Left lobe of liver (tissue), 2 donors: ENCODE results near the gene SEMA7A. TPM values are rescaled to one million over a fixed set of nuclear protein-coding genes. Genes with fewer than 3 reads are reported as not detected.
A peak's percentile ranks its signal among the peaks of the same experiment; 100 is the strongest.

Experiments used
- ATAC-seq: fragments of 200-7000 bp; cut with Tn5 transposase; one replicate; pipeline ENCODE4 v1.9.1; 2020; ENCODE audit warnings: mild to moderate bottlenecking, moderate library complexity
- DNase-seq: peaks from one replicate; pipeline ENCODE4 v3.0.0-alpha.2; 2020; ENCODE audit warnings: low spot score
- total RNA-seq: library from RNA; stranded (reverse); gene quantifications from one replicate; pipeline ENCODE4 v1.2.1, GENCODE V29; 2021
- donor health status: DM: no; HTN: no; CAD: no; lungs with moderate emphysema.
- donor health status: DM: no; HTN: yes; CAD: no.

SEMA7A gene
- total RNA-seq, 1 donor from 2014 or later = 0.53 TPM

- no peak for DNase-seq
These were observed 2.6 kb downstream of the SEMA7A start for GRCh38 chr15:74431116-74431515.

GRCh38 chr15:74430510-74430951, 3.2 kb downstream of the SEMA7A start:
- DNase-seq (no peak), ATAC-seq (no peak)

More at GRCh38 chr15:74431116-74431515, 2.6 kb downstream of the SEMA7A start:
- ATAC-seq = no peak

GRCh38 chr15:74429781-74430400, 3.9 kb downstream of the SEMA7A start:
- DNase-seq (no peak), ATAC-seq (no peak)

GRCh38 chr15:74428970-74429780, 4.6 kb downstream of the SEMA7A start:
- DNase-seq = no peak
- ATAC-seq = no peak

GRCh38 chr15:74428442-74428787, 5.3 kb downstream of the SEMA7A start:
- no peak for DNase-seq
- peak; percentile 18 for ATAC-seq

GRCh38 chr15:74427607-74428441, 5.9 kb downstream of the SEMA7A start:
- no peak for DNase-seq
- no peak for ATAC-seq

- DNase-seq = no peak
- no peak for ATAC-seq
These were observed 7.1 kb downstream of the SEMA7A start for GRCh38 chr15:74426404-74427281.

GRCh38 chr15:74425630-74426029, 8.1 kb downstream of the SEMA7A start:
- ATAC-seq (no peak), DNase-seq (no peak)

- no peak for ATAC-seq
- DNase-seq = no peak
These were observed 8.7 kb downstream of the SEMA7A start for GRCh38 chr15:74424901-74425528.

GRCh38 chr15:74423431-74424257, 10.1 kb downstream of the SEMA7A start:
- DNase-seq (no peak), ATAC-seq (no peak)

GRCh38 chr15:74422652-74423430, 10.9 kb downstream of the SEMA7A start:
- DNase-seq = no peak
- ATAC-seq = no peak

GRCh38 chr15:74422265-74422651, 11.5 kb downstream of the SEMA7A start:
- ATAC-seq (no peak), DNase-seq (no peak)

- ATAC-seq (no peak), DNase-seq (no peak)
These were observed 12.2 kb downstream of the SEMA7A start for GRCh38 chr15:74421302-74422245.

GRCh38 chr15:74420193-74420905, 13.4 kb downstream of the SEMA7A start:
- no peak for ATAC-seq
- no peak for DNase-seq

- no peak for DNase-seq
- ATAC-seq = no peak
These were observed 14.3 kb downstream of the SEMA7A start for GRCh38 chr15:74419432-74419831.

GRCh38 chr15:74418575-74419338, 15.0 kb downstream of the SEMA7A start:
- ATAC-seq = peak; percentile 76
- DNase-seq = no peak
